HEK293 (cell line): ENCODE data around the gene STARD3.

Source experiments
- CTCF ChIA-PET: fragments of 350-600 bp; formaldehyde crosslinking; extraction: SDS; loops from one replicate; lab custom pipeline; 2021; ENCODE audit warnings: antibody characterized with exemption; lab: Yijun Ruan, JAX
- POLR2A ChIA-PET: fragments of 300-600 bp; formaldehyde crosslinking; extraction: SDS; loops from one replicate; lab custom pipeline; 2020; ENCODE audit warnings: antibody characterized with exemption, inconsistent platforms; lab: Yijun Ruan, JAX
- H3K27ac ChIP-seq: fragments of 200-500 bp; sonication (Bioruptor generic); 2 replicates; pipeline ENCODE4 v1.5.1; 2014; ENCODE audit warnings: low read depth, low read length, control low read depth, inconsistent platforms; ENCODE audit errors: extremely low read depth
- H3K36me3 ChIP-seq, 2 experiments: fragments of 200-500 bp in 1 of 2; sonication (Bioruptor generic) in 1 of 2; 1 replicate in 1 of 2; 2 replicates in 1 of 2; pipeline ENCODE4 v1.5.1; 2014 to 2017; ENCODE audit warnings: inconsistent platforms in 2 of 2, low read length in 2 of 2; ENCODE audit not compliant: control insufficient read depth in 2 of 2, insufficient read depth in 1 of 2
- H3K4me1 ChIP-seq: fragments of 200-500 bp; sonication (Bioruptor generic); 2 replicates; pipeline ENCODE4 v1.5.1; 2014; ENCODE audit warnings: mild to moderate bottlenecking, low read length, inconsistent platforms; ENCODE audit not compliant: control insufficient read depth, insufficient read depth
- H3K4me3 ChIP-seq: 2 replicates; pipeline ENCODE4 v1.5.1; 2011; ENCODE audit warnings: low read depth, mild to moderate bottlenecking, control low read depth, low read length, moderate library complexity
- H3K9me3 ChIP-seq: fragments of 200-500 bp; sonication (Bioruptor generic); 2 replicates; pipeline ENCODE4 v1.5.1; 2014; ENCODE audit warnings: low read depth, low read length, inconsistent platforms; ENCODE audit not compliant: control insufficient read depth, insufficient read depth
- ELK4 ChIP-seq: IDR thresholded peaks from 2 replicates; pipeline ENCODE4 v1.6.1; 2011; ENCODE audit warnings: mild to moderate bottlenecking, low read depth, low read length, borderline replicate concordance
- HIC1 ChIP-seq: fragments of 450-650 bp; formaldehyde crosslinking; IDR thresholded peaks from 2 replicates; pipeline ENCODE4 v1.5.1; 2016; ENCODE audit warnings: missing biosample characterization, missing genetic modification characterization
- PRDM6 ChIP-seq: fragments of 450-650 bp; formaldehyde crosslinking; IDR thresholded peaks from 2 replicates; pipeline ENCODE4 v1.5.1; 2017; ENCODE audit warnings: missing biosample characterization, missing genetic modification characterization
- SETDB1 ChIP-seq: IDR thresholded peaks from one replicate; pipeline ENCODE4 v1.6.1; 2017; ENCODE audit warnings: mild to moderate bottlenecking, low read length, moderate library complexity, mixed read lengths; ENCODE audit not compliant: insufficient read length
- ZBTB10 ChIP-seq: fragments of 450-650 bp; formaldehyde crosslinking; IDR thresholded peaks from 2 replicates; pipeline ENCODE4 v1.5.1; 2016; ENCODE audit warnings: missing biosample characterization, missing genetic modification characterization
- ZBTB8A ChIP-seq: fragments of 450-650 bp; formaldehyde crosslinking; IDR thresholded peaks from 2 replicates; pipeline ENCODE4 v1.5.1; 2016; ENCODE audit warnings: missing biosample characterization, missing genetic modification characterization
- ZEB2 ChIP-seq: fragments of 450-650 bp; formaldehyde crosslinking; IDR thresholded peaks from 2 replicates; pipeline ENCODE4 v1.5.1; 2016; ENCODE audit warnings: missing biosample characterization, missing genetic modification characterization
- ZNF112 ChIP-seq: fragments of 450-650 bp; formaldehyde crosslinking; IDR thresholded peaks from 2 replicates; pipeline ENCODE4 v1.5.0; 2017; ENCODE audit warnings: missing biosample characterization, missing genetic modification characterization
- ZNF121 ChIP-seq: fragments of 450-650 bp; formaldehyde crosslinking; IDR thresholded peaks from 2 replicates; pipeline ENCODE4 v1.5.1; 2016; ENCODE audit warnings: missing biosample characterization, missing genetic modification characterization
- ZNF239 ChIP-seq: fragments of 450-650 bp; formaldehyde crosslinking; IDR thresholded peaks from 2 replicates; pipeline ENCODE4 v1.5.1; 2016; ENCODE audit warnings: missing biosample characterization, missing genetic modification characterization
- ZNF248 ChIP-seq: fragments of 450-650 bp; formaldehyde crosslinking; IDR thresholded peaks from 2 replicates; pipeline ENCODE4 v1.5.1; 2017; ENCODE audit warnings: missing biosample characterization, missing genetic modification characterization
- ZNF26 ChIP-seq: fragments of 450-650 bp; formaldehyde crosslinking; IDR thresholded peaks from 2 replicates; pipeline ENCODE4 v1.5.1; 2016; ENCODE audit warnings: missing biosample characterization, missing genetic modification characterization
- ZNF311 ChIP-seq: fragments of 450-650 bp; formaldehyde crosslinking; IDR thresholded peaks from 2 replicates; pipeline ENCODE4 v1.5.1; 2017; ENCODE audit warnings: missing biosample characterization, missing genetic modification characterization, borderline replicate concordance
- ZNF366 ChIP-seq: fragments of 450-650 bp; formaldehyde crosslinking; conservative IDR thresholded peaks from 2 replicates; pipeline ENCODE4 v1.5.1; 2016; ENCODE audit warnings: missing biosample characterization, missing genetic modification characterization
- ZNF433 ChIP-seq: fragments of 450-650 bp; formaldehyde crosslinking; IDR thresholded peaks from 2 replicates; pipeline ENCODE4 v1.5.1; 2016; ENCODE audit warnings: missing biosample characterization, missing genetic modification characterization, low read depth
- ZNF600 ChIP-seq: fragments of 450-650 bp; formaldehyde crosslinking; IDR thresholded peaks from 2 replicates; pipeline ENCODE4 v1.5.1; 2016; ENCODE audit warnings: missing biosample characterization, missing genetic modification characterization
- ZNF610 ChIP-seq: fragments of 450-650 bp; formaldehyde crosslinking; IDR thresholded peaks from 2 replicates; pipeline ENCODE4 v1.5.1; 2016; ENCODE audit warnings: missing biosample characterization, missing genetic modification characterization, borderline replicate concordance
- ZNF660 ChIP-seq: fragments of 450-650 bp; IDR thresholded peaks from 2 replicates; pipeline ENCODE4 v1.5.1; 2018; ENCODE audit warnings: missing biosample characterization, mild to moderate bottlenecking, missing genetic modification characterization
- ZNF677 ChIP-seq: fragments of 450-650 bp; IDR thresholded peaks from 2 replicates; pipeline ENCODE4 v1.5.0; 2018; ENCODE audit warnings: missing biosample characterization, mild to moderate bottlenecking, missing genetic modification characterization, moderate library complexity
- ZNF707 ChIP-seq: fragments of 450-650 bp; formaldehyde crosslinking; IDR thresholded peaks from 2 replicates; pipeline ENCODE4 v1.5.1; 2016; ENCODE audit warnings: missing biosample characterization, missing genetic modification characterization
- ZNF776 ChIP-seq: fragments of 450-650 bp; formaldehyde crosslinking; IDR thresholded peaks from 2 replicates; pipeline ENCODE4 v1.5.0; 2017; ENCODE audit warnings: missing biosample characterization, missing genetic modification characterization, borderline replicate concordance
- ZSCAN5A ChIP-seq: fragments of 450-650 bp; formaldehyde crosslinking; IDR thresholded peaks from 2 replicates; pipeline ENCODE4 v1.5.1; 2016; ENCODE audit warnings: missing biosample characterization, missing genetic modification characterization

STARD3 gene

GRCh38 chr17:39621523-39622379 is 15.2 kb upstream of the STARD3 start (continued):
- TF ChIP-seq PRDM6 (tag by site-specific recombination) (no peak), ZNF707 (tag by site-specific recombination) (no peak), ZEB2 (peak; percentile 50), ZNF433 (tag by site-specific recombination) (no peak), HIC1 (tag by site-specific recombination) (0 out of 2 replicates have a peak, but pooled peaks have one; percentile 42), ZNF677 (tag by site-specific recombination) (no peak), ZNF600 (peak; percentile 57), ZNF311 (tag by site-specific recombination) (no peak), ZBTB8A (peak; percentile 32), ZSCAN5A (tag by site-specific recombination) (no peak)
- TF ChIP-seq, all 188 proteins: peak for 37

- no peaks in the 10 kb centered on the region for H3K36me3 ChIP-seq
- H3K4me3 ChIP-seq: no peak overlapping the region
- H3K27ac ChIP-seq: no peak overlapping the region
- no peaks in the 10 kb centered on the region for H3K9me3 ChIP-seq
- ChIA-PET POLR2A (interaction anchor here (1.3 kb wide), 1 partner anchor 11 kb away, joined by 7 read pairs; no protein-coding TSS in a partner anchor), CTCF (interaction anchor here (0.5 to 11.8 kb wide), 65 partner anchors 11 to 818 kb away, joined by 3 to 475 read pairs (median 6); partner anchors contain the start of genes ERBB2, MIEN1, NEUROD2 and PNMT)
- H3K4me1 ChIP-seq: peaks cover 4% of the 10 kb centered on the region
- TF ChIP-seq ZNF239 (tag by site-specific recombination) (no peak), ELK4 (no peak), ZNF112 (tag by site-specific recombination) (no peak), ZNF26 (tag by site-specific recombination) (no peak), ZNF776 (tag by site-specific recombination) (no peak), SETDB1 (peak; percentile 10), ZNF660 (tag by site-specific recombination) (no peak), ZNF366 (0 out of 2 replicates have a peak, but pooled peaks have one; percentile 33), ZNF248 (no peak), ZNF433 (tag by site-specific recombination) (no peak), ZNF121 (tag by site-specific recombination) (peak; percentile 89), ZBTB10 (tag by site-specific recombination) (no peak), ZNF610 (tag by site-specific recombination) (no peak)
Measured at GRCh38 chr17:39622380-39623006, 14.5 kb upstream of the STARD3 start.
